ENCODE results near the gene TBCD. TPM values are rescaled to one million over a fixed set of nuclear protein-coding genes. Genes with fewer than 3 reads are reported as not detected.
"Not testable (repeated sequence)": the region's sequence is repeated elsewhere in the genome, so short reads cannot be mapped to it uniquely, and the experiment has no call there.

Gene TBCD
- total RNA-seq, 1 donor from 2014 or later: 40.4 TPM

GRCh38 chr17:82974136-82974952 is 222.5 kb downstream of the TBCD start:
- DNase-seq: peak; percentile 40

GRCh38 chr17:82976982-82977488 is 225.2 kb downstream of the TBCD start:
- no peak for DNase-seq

GRCh38 chr17:82977606-82978005 is 225.7 kb downstream of the TBCD start:
- DNase-seq: no peak

- DNase-seq: no peak
Measured at GRCh38 chr17:82978765-82979349, 227.0 kb downstream of the TBCD start.

- no peak for DNase-seq
Measured at GRCh38 chr17:82979718-82980117, 227.9 kb downstream of the TBCD start.

GRCh38 chr17:82980632-82981031 is 228.8 kb downstream of the TBCD start:
- no peak for DNase-seq

GRCh38 chr17:82981141-82981730 is 229.4 kb downstream of the TBCD start:
- no peak for DNase-seq

GRCh38 chr17:82983510-82984248 is 231.8 kb downstream of the TBCD start:
- DNase-seq: no peak

- not testable (repeated sequence) for DNase-seq
Measured at GRCh38 chr17:82984249-82984617, 232.4 kb downstream of the TBCD start.

- DNase-seq: no peak
Measured at GRCh38 chr17:82984751-82985427, 233.0 kb downstream of the TBCD start.

- no peak for DNase-seq
Measured at GRCh38 chr17:82985428-82985805, 233.6 kb downstream of the TBCD start.

- peak; percentile 69 for DNase-seq
Measured at GRCh38 chr17:82985973-82986372, 234.1 kb downstream of the TBCD start.

GRCh38 chr17:82989051-82989450 is 237.2 kb downstream of the TBCD start:
- not testable (repeated sequence) for DNase-seq

GRCh38 chr17:82989881-82990280 is 238.0 kb downstream of the TBCD start:
- DNase-seq: no peak

GRCh38 chr17:82993005-82993404 is 241.1 kb downstream of the TBCD start:
- no peak for DNase-seq

Other genes starting within 250 kb of the TBCD start
- gene FOXK2, start 232.3 kb upstream of the TBCD start, total RNA-seq: 51.7 TPM
- gene WDR45B, start 103.6 kb upstream of the TBCD start, total RNA-seq: 60.1 TPM
- 40.9 TPM for gene RAB40B, start 53.4 kb upstream of the TBCD start, total RNA-seq
- gene FN3KRP, start 35.4 kb upstream of the TBCD start, total RNA-seq: 23.3 TPM
- 8.4 TPM for gene FN3K, start 16.4 kb upstream of the TBCD start, total RNA-seq
- gene ZNF750, start 88.0 kb downstream of the TBCD start, total RNA-seq: 7.6 TPM